H1 (cell line): ENCODE results near the gene RNPEPL1. TPM values are rescaled to one million over a fixed set of nuclear protein-coding genes. Genes with fewer than 3 reads are reported as not detected.

ENCODE experiments used
- CTCF ChIA-PET: fragments of 300-600 bp; sonication (Branson Sonifier 250); formaldehyde crosslinking; loops from one replicate; lab custom pipeline; 2021; ENCODE audit not compliant: partially characterized antibody; lab: Charles Lee
- POLR2A ChIA-PET: fragments of 300-600 bp; sonication (Branson Sonifier 250); formaldehyde crosslinking; loops from one replicate; lab custom pipeline; 2021; ENCODE audit warnings: inconsistent platforms; ENCODE audit not compliant: partially characterized antibody; lab: Charles Lee
- DNase-seq, 2 experiments: peaks; one replicate each; pipeline versions ENCODE4 v3.0.0 to v3.0.0-alpha.2; 2010 to 2022; ENCODE audit warnings: low spot score in 2 of 2, low read depth in 1 of 2, mixed read lengths in 1 of 2
- FAIRE-seq: peaks from 2 replicates; lab custom pipeline; 2011; peaks lifted over from hg19 to GRCh38; lab: Jason Lieb, UNC
- H2AFZ ChIP-seq: 2 replicates; pipeline ENCODE4 v1.8.1; 2012; ENCODE audit warnings: low read length, inconsistent platforms
- H2AK5ac ChIP-seq: 2 replicates; pipeline ENCODE4 v1.6.1; 2013; ENCODE audit warnings: low read depth, low read length
- H2BK120ac ChIP-seq: replicated peaks from 2 replicates; pipeline ENCODE3; 2013; ENCODE audit warnings: low read depth, low read length, inconsistent platforms
- H2BK12ac ChIP-seq: 2 replicates; pipeline ENCODE4 v1.6.1; 2013; ENCODE audit warnings: low read depth, low read length
- H2BK15ac ChIP-seq: 2 replicates; pipeline ENCODE4 v1.6.1; 2013; ENCODE audit warnings: low read length
- H2BK20ac ChIP-seq: 2 replicates; pipeline ENCODE4 v1.6.1; 2013; ENCODE audit warnings: low read length
- H2BK5ac ChIP-seq: 2 replicates; pipeline ENCODE4 v1.6.1; 2013; ENCODE audit warnings: low read depth, low read length
- H3K14ac ChIP-seq: 2 replicates; pipeline ENCODE4 v1.6.1; 2013; ENCODE audit warnings: inconsistent platforms; ENCODE audit not compliant: insufficient read length
- H3K18ac ChIP-seq: 2 replicates; pipeline ENCODE4 v1.6.1; 2013; ENCODE audit warnings: low read length; ENCODE audit errors: extremely low read depth
- H3K23ac ChIP-seq: 2 replicates; pipeline ENCODE4 v1.6.1; 2013; ENCODE audit warnings: inconsistent platforms; ENCODE audit not compliant: insufficient read length
- H3K23me2 ChIP-seq: 2 replicates; pipeline ENCODE4 v1.6.1; 2013; ENCODE audit warnings: low read depth, low read length
- H3K27ac ChIP-seq: 2 replicates; pipeline ENCODE4 v1.6.1; 2011; ENCODE audit warnings: low read depth, low read length, inconsistent platforms
- H3K27me3 ChIP-seq, 4 experiments: replicated peaks in 1 of 4; 1 replicate in 1 of 4; 2 replicates in 3 of 4; pipeline versions ENCODE4 v1.6.1 to v1.8.1; 2011 to 2013; ENCODE audit warnings: low read length in 3 of 4, mild to moderate bottlenecking in 3 of 4, inconsistent platforms in 2 of 4, mixed read lengths in 2 of 4, moderate library complexity in 1 of 4; ENCODE audit not compliant: control insufficient read depth in 3 of 4, insufficient read depth in 3 of 4; ENCODE audit errors: extremely low read depth in 1 of 4
- H3K36me3 ChIP-seq, 4 experiments: 2 replicates each; pipeline versions ENCODE4 v1.6.1 to v1.8.1; 2011 to 2013; ENCODE audit warnings: mild to moderate bottlenecking in 4 of 4, low read length in 3 of 4, moderate library complexity in 2 of 4, control low read depth in 1 of 4, inconsistent platforms in 1 of 4; ENCODE audit not compliant: insufficient read depth in 4 of 4, control insufficient read depth in 2 of 4
- H3K4ac ChIP-seq: replicated peaks from 2 replicates; pipeline ENCODE3; 2013; ENCODE audit warnings: low read length, low read depth, mixed read lengths, inconsistent platforms; ENCODE audit not compliant: insufficient read length
- H3K4me1 ChIP-seq, 4 experiments: replicated peaks in 1 of 4; 1 replicate in 1 of 4; 2 replicates in 3 of 4; pipeline versions ENCODE4 v1.6.1 to v1.8.1; 2011 to 2013; ENCODE audit warnings: low read length in 3 of 4, inconsistent platforms in 2 of 4, mixed read lengths in 1 of 4; ENCODE audit not compliant: insufficient read depth in 4 of 4, control insufficient read depth in 3 of 4
- H3K4me2 ChIP-seq, 2 experiments: 2 replicates each; pipeline versions ENCODE4 v1.6.1 to v1.8.1; 2011 to 2013; ENCODE audit warnings: low read depth in 2 of 2, low read length in 2 of 2, control low read depth in 1 of 2, inconsistent platforms in 1 of 2, mild to moderate bottlenecking in 1 of 2; ENCODE audit not compliant: insufficient read depth in 1 of 2
- H3K4me3 ChIP-seq, 4 experiments: fragments of 200-600, 300-600 bp in 1 of 4; sonication (generic), shearing (Covaris generic), sonication (Bioruptor Twin) in 1 of 4; 2 replicates each; pipeline versions ENCODE4 v1.5.1 to v1.8.1; 2011 to 2016; ENCODE audit warnings: low read length in 4 of 4, low read depth in 3 of 4, control low read depth in 2 of 4, inconsistent platforms in 2 of 4, mild to moderate bottlenecking in 2 of 4, mixed read lengths in 1 of 4, moderate library complexity in 1 of 4; ENCODE audit not compliant: insufficient read depth in 2 of 4; ENCODE audit errors: extremely low read depth in 1 of 4
- H3K56ac ChIP-seq: replicated peaks from 2 replicates; pipeline ENCODE3; 2013; ENCODE audit warnings: low read depth, mild to moderate bottlenecking, mixed read lengths, low read length, inconsistent platforms; ENCODE audit not compliant: insufficient read length
- H3K79me1 ChIP-seq: 2 replicates; pipeline ENCODE4 v1.6.1; 2013; ENCODE audit warnings: low read depth, low read length, control low read depth
- H3K79me2 ChIP-seq, 2 experiments: 2 replicates each; pipeline versions ENCODE4 v1.6.1 to v1.8.1; 2012 to 2013; ENCODE audit warnings: low read length in 2 of 2, mild to moderate bottlenecking in 2 of 2, inconsistent platforms in 1 of 2; ENCODE audit not compliant: insufficient read depth in 2 of 2, control insufficient read depth in 1 of 2
- H3K9ac ChIP-seq, 4 experiments: replicated peaks in 1 of 4; 1 replicate in 1 of 4; 2 replicates in 3 of 4; pipeline versions ENCODE4 v1.6.1 to v1.8.1; 2011 to 2013; ENCODE audit warnings: low read depth in 3 of 4, low read length in 3 of 4, control low read depth in 2 of 4, mild to moderate bottlenecking in 2 of 4, moderate library complexity in 2 of 4, inconsistent platforms in 1 of 4; ENCODE audit errors: extremely low read depth in 1 of 4
- H3K9me3 ChIP-seq, 2 experiments: 2 replicates each; pipeline versions ENCODE4 v1.6.1 to v1.8.1; 2012 to 2013; ENCODE audit warnings: mild to moderate bottlenecking in 2 of 2, moderate library complexity in 2 of 2, control low read depth in 1 of 2, inconsistent platforms in 1 of 2, low read depth in 1 of 2, low read length in 1 of 2, mixed read lengths in 1 of 2; ENCODE audit not compliant: insufficient read depth in 2 of 2
- H4K20me1 ChIP-seq, 2 experiments: replicated peaks in 1 of 2; 2 replicates each; pipeline versions ENCODE3 to v1.8.1; 2011 to 2013; ENCODE audit warnings: inconsistent platforms in 2 of 2, low read length in 2 of 2, mild to moderate bottlenecking in 1 of 2; ENCODE audit not compliant: insufficient read depth in 2 of 2, control insufficient read depth in 1 of 2
- H4K5ac ChIP-seq: 2 replicates; pipeline ENCODE4 v1.6.1; 2013; ENCODE audit warnings: low read length, low read depth, mixed read lengths, inconsistent platforms; ENCODE audit not compliant: insufficient read length
- H4K8ac ChIP-seq: 2 replicates; pipeline ENCODE4 v1.8.0; 2013; ENCODE audit warnings: mild to moderate bottlenecking, moderate library complexity, low read length, inconsistent platforms; ENCODE audit not compliant: insufficient read depth; ENCODE audit errors: extremely low read depth
- H4K91ac ChIP-seq: replicated peaks from 2 replicates; pipeline ENCODE3; 2013; ENCODE audit warnings: low read length, mixed read lengths, inconsistent platforms; ENCODE audit not compliant: insufficient read length
- ASH2L ChIP-seq: fragments of 200-600, 300-600 bp; sonication (generic); IDR thresholded peaks from one replicate; pipeline ENCODE4 v1.7.1; 2017; ENCODE audit warnings: low read length
- CREB1 ChIP-seq: IDR thresholded peaks from 2 replicates; pipeline ENCODE4 v1.6.1; 2012; ENCODE audit warnings: inconsistent platforms
- CTBP2 ChIP-seq: IDR thresholded peaks from 2 replicates; pipeline ENCODE4 v1.7.0; 2011; ENCODE audit warnings: borderline replicate concordance, mild to moderate bottlenecking, moderate library complexity, mixed read lengths, low read length; ENCODE audit not compliant: insufficient read depth, insufficient read length
- KDM4A ChIP-seq: IDR thresholded peaks from one replicate; pipeline ENCODE4 v1.7.1; 2012; ENCODE audit warnings: low read depth, mild to moderate bottlenecking, moderate library complexity, low read length, inconsistent platforms; ENCODE audit not compliant: severe bottlenecking
- NANOG ChIP-seq: IDR thresholded peaks from 2 replicates; pipeline ENCODE4 v1.6.1; 2011; ENCODE audit warnings: low read length, low read depth, mild to moderate bottlenecking, inconsistent platforms; ENCODE audit not compliant: insufficient read depth, poor library complexity, severe bottlenecking
- NRF1 ChIP-seq: IDR thresholded peaks from 2 replicates; pipeline ENCODE4 v1.6.1; 2011; ENCODE audit warnings: mild to moderate bottlenecking, low read depth, low read length, improper control_type of control experiment
- PHF8 ChIP-seq: fragments of 200-600 bp; sonication (generic); conservative IDR thresholded peaks from 2 replicates; pipeline ENCODE4 v1.7.1; 2012; ENCODE audit warnings: low read depth, mild to moderate bottlenecking, inconsistent platforms, low read length, moderate library complexity
- POLR2A ChIP-seq, 2 experiments: IDR thresholded peaks; 1 replicate in 1 of 2; 2 replicates in 1 of 2; pipeline ENCODE4 v1.6.1; 2011; ENCODE audit warnings: low read depth in 2 of 2, low read length in 2 of 2, mild to moderate bottlenecking in 2 of 2; ENCODE audit errors: control extremely low read depth in 1 of 2
- RAD21 ChIP-seq, 2 experiments: IDR thresholded peaks in 1 of 2; conservative IDR thresholded peaks in 1 of 2; 2 replicates each; pipeline ENCODE4 v1.6.1; 2011; ENCODE audit warnings: low read depth in 2 of 2, low read length in 2 of 2, improper control_type of control experiment in 1 of 2, inconsistent platforms in 1 of 2, mild to moderate bottlenecking in 1 of 2, moderate library complexity in 1 of 2
- TBP ChIP-seq: IDR thresholded peaks from 2 replicates; pipeline ENCODE4 v1.6.1; 2011; ENCODE audit warnings: low read depth, low read length, improper control_type of control experiment
- WGBS, 2 experiments: shearing (Covaris generic) in 1 of 2; methylation state at CpG; one replicate each; pipeline versions ENCODE4 v1.1.6 to v1.1.7; 2013 to 2015; ENCODE audit warnings: low lambda C conversion rate in 2 of 2, mixed read lengths in 2 of 2, inconsistent platforms in 1 of 2, low coverage in 1 of 2, missing lambda C conversion rate in 1 of 2; ENCODE audit not compliant: insufficient replicate concordance in 2 of 2, insufficient coverage in 1 of 2, insufficient read length in 1 of 2; ENCODE audit errors: extremely low coverage in 1 of 2, missing lambda C conversion rate in 1 of 2; 5-methylcytosine and 5-hydroxymethylcytosine counted together
- polyA plus RNA-seq, 7 experiments: library from polyadenylated mRNA; depleted of rRNA in 3 of 7; stranded (reverse) in 5 of 7; unstranded in 2 of 7; fragments of >200 nt in 5 of 7; fragments of 200-250 nt in 2 of 7; gene quantifications; 1 replicate in 5 of 7; 2 replicates in 1 of 7; 4 replicates in 1 of 7; pipeline versions ENCODE4 v1.2.1 to v1.2.3, GENCODE V29; 2011 to 2013; ENCODE audit warnings: missing spikeins in 2 of 7, mixed read lengths in 2 of 7
- total RNA-seq: library from RNA; stranded (reverse); fragmentation: NEBNext Ultra II Directional; extraction: Animal tissue kit (Norgen Biotek cat#: 25700); gene quantifications from 2 replicates; pipeline ENCODE4 v1.2.1, GENCODE V29; 2021

The RNPEPL1 gene
- total and polyA plus RNA-seq, 2 of the 8 experiments (the other 6 are each of a cell fraction or from before 2014, with no cell fraction given), result 9.0 to 11.3 TPM

DNA sequence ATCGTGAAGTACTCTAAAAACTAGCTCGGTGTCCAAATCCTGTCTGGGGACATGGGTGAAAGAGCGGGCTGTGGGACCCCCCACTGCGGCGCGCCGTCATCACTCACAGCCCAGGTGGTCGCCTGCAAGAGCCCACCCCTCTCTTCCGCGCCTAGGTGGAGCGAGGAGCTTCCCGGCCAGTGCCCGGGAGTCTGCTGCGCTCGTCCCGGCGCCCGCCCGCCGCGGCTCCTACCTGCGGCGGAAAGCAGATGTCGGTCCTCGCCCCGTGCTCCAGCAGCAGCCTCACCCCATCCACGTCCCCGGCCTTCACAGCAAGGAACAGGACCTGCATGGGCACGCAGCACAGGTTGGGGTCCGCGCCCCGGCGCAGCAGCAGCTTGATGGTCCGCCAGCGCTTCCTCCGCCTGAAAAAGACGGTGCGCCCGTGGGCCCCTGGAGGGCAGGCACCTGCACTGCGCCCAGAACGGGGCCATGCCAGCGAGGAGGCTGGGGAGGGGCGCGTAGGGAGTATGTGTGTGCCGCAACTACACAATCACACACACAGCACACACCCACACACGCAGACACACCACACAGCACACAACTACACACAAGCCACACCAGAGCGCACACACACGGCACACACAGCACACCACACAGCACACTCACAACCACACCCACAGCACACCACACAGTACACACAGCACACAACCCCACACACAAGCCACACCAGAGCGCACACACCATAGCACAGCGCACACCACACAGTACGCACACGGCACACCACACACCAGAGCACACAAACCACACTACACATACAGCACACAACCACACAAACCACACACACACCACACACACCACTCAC, 47.9 kb upstream of the RNPEPL1 start:
- H3K56ac ChIP-seq, result no peak overlapping the region
- H3K4me2 ChIP-seq, result peak overlapping the region; percentile 70 to 90
- peaks cover 5% of the 10 kb centered on the region; the same call in 1 of the 2 replicates for H3K23me2 ChIP-seq
- H2BK120ac ChIP-seq, result no peak overlapping the region
- no peak overlapping the region for H3K27ac ChIP-seq
- no peaks in the 10 kb centered on the region for H3K79me1 ChIP-seq
- H2AFZ ChIP-seq, result peak overlapping the region; percentile 40; the same call in 1 of the 2 replicates
- H3K4ac ChIP-seq, result peak overlapping the region; percentile 69
- no peak overlapping the region for H3K14ac ChIP-seq
- FAIRE-seq, result no peak
- peaks cover 14 to 27% of the 10 kb centered on the region in 2 experiments for H3K9me3 ChIP-seq
- 27% methylated on average over 50 of the region's 52 CpGs; no CpG with 5 or more reads in 1 of the 2 experiments for WGBS, 2 experiments
- peak overlapping the region; percentile 81; the same call in 1 of the 2 replicates for H3K18ac ChIP-seq
- peak overlapping the region; percentile 66; the same call in 1 of the 2 replicates for H4K8ac ChIP-seq
- peak overlapping the region; percentile 20 to 59 (median 41) for H3K4me3 ChIP-seq
- H4K91ac ChIP-seq, result peak overlapping the region; percentile 97
- H3K79me2 ChIP-seq, result no peaks in the 10 kb centered on the region
- ChIA-PET POLR2A (interaction anchor here (0.7 kb wide), 1 partner anchor 9 kb away, joined by 3 read pairs; no protein-coding TSS in a partner anchor), CTCF (interaction anchor here (1.3 to 1.8 kb wide), 2 partner anchors 13 to 22 kb away, joined by 3 to 4 read pairs; no protein-coding TSS in a partner anchor)
- peak overlapping the region; percentile 100 for H2AK5ac ChIP-seq
- H2BK15ac ChIP-seq, result peak overlapping the region; percentile 99; the same call in 1 of the 2 replicates
- H3K9ac ChIP-seq, result peak overlapping the region in 2 of 4 experiments; percentile 1 to 4; a peak in 2 of 7 replicates
- peaks cover 0 to 8% (median 3%) of the 10 kb centered on the region in 4 experiments; a peak in 4 of 7 replicates for H3K4me1 ChIP-seq
- H3K23ac ChIP-seq, result no peak overlapping the region
- no peaks in the 10 kb centered on the region for H3K36me3 ChIP-seq
- DNase-seq, result peak; percentile 15 to 63
- peaks cover 0 to 27% (median 23%) of the 10 kb centered on the region in 4 experiments; a peak in 6 of 7 replicates for H3K27me3 ChIP-seq
- no peak overlapping the region for H2BK5ac ChIP-seq
- H4K5ac ChIP-seq, result no peak overlapping the region
- peak overlapping the region; percentile 82; the same call in 1 of the 2 replicates for H2BK20ac ChIP-seq
- H4K20me1 ChIP-seq, result peaks cover 0 to 4% of the 10 kb centered on the region in 2 experiments
- peak overlapping the region; percentile 97; the same call in 1 of the 2 replicates for H2BK12ac ChIP-seq
- no peak for TF ChIP-seq NANOG
- TF ChIP-seq ASH2L, result peak; percentile 42
- TF ChIP-seq PHF8, result no peak
- TF ChIP-seq CREB1, result peak; percentile 56
- TF ChIP-seq POLR2A (IDR thresholded peaks at IDR 0.05; ENCODE audit: control extremely low read depth in 1 of 2, low read depth in 2 of 2, low read length in 2 of 2), result no peak
- TF ChIP-seq NRF1, result no peak
- no peak for TF ChIP-seq CTBP2
- peak in 1 of 2 experiments; percentile 20; a peak in 2 of 4 replicates for TF ChIP-seq RAD21 (IDR thresholded peaks at IDR 0.05 in 1 of 2, conservative IDR thresholded peaks at IDR 0.05 in 1 of 2; ENCODE audit: low read depth in 2 of 2, low read length in 2 of 2)
- TF ChIP-seq TBP, result 0 out of 2 replicates have a peak, but pooled peaks have one; percentile 16
- TF ChIP-seq KDM4A, result peak; percentile 93
